Measurements from ENCODE around the gene TMTC1. TPM values are rescaled to one million over a fixed set of nuclear protein-coding genes. Genes with fewer than 3 reads are reported as not detected.

Gene TMTC1
- total and polyA plus RNA-seq, 4 experiments from 2014 or later, result not detected

GRCh38 chr12:29732191-29732590 lies 51.6 kb downstream of the TMTC1 start:
- Mint-ChIP-seq H3K27me3 (no peaks in the 10 kb centered on the region), H3K9me3 (peaks cover 0 to 2% (median 0%) of the 10 kb centered on the region in 8 donors), H3K4me3 (no peak overlapping the region), H3K36me3 (no peaks in the 10 kb centered on the region), H3K4me1 (no peaks in the 10 kb centered on the region), H3K27ac (no peak overlapping the region)
- Histone ChIP-seq H3K4me3 (ENCODE audit: low read length in 2 of 2) (no peak overlapping the region), H3K27me3 (ENCODE audit: insufficient read depth, low read length) (no peaks in the 10 kb centered on the region), H3K9me3 (ENCODE audit: control insufficient read depth in 1 of 2, low read length in 2 of 2) (no peaks in the 10 kb centered on the region), H3K27ac (ENCODE audit: low read depth, low read length) (no peak overlapping the region), H3K36me3 (ENCODE audit: insufficient read depth, low read length) (no peaks in the 10 kb centered on the region), H3K4me1 (ENCODE audit: insufficient read depth, low read length) (no peaks in the 10 kb centered on the region)
- no peak for DNase-seq
- intact Hi-C loops (cut with micrococcal nuclease), result no loop called here
- ChIA-PET CTCF (ENCODE audit: partially characterized antibody) (no interaction called here), POLR2A (ENCODE audit: partially characterized antibody) (no interaction called here)

GRCh38 chr12:29731591-29731990 lies 52.2 kb downstream of the TMTC1 start:
- H3K4me3 Mint-ChIP-seq, result no peak overlapping the region
- Histone ChIP-seq H3K9me3 (ENCODE audit: control insufficient read depth in 1 of 2, low read length in 2 of 2) (no peaks in the 10 kb centered on the region), H3K27ac (ENCODE audit: low read depth, low read length) (no peak overlapping the region), H3K4me3 (ENCODE audit: low read length in 2 of 2) (no peak overlapping the region), H3K4me1 (ENCODE audit: insufficient read depth, low read length) (no peaks in the 10 kb centered on the region), H3K27me3 (ENCODE audit: insufficient read depth, low read length) (no peaks in the 10 kb centered on the region), H3K36me3 (ENCODE audit: insufficient read depth, low read length) (no peaks in the 10 kb centered on the region)
- H3K4me1 Mint-ChIP-seq, result no peaks in the 10 kb centered on the region
- CTCF ChIA-PET (ENCODE audit: partially characterized antibody), result no interaction called here
- no peak for DNase-seq
- H3K27ac Mint-ChIP-seq, result no peak overlapping the region
- H3K9me3 Mint-ChIP-seq, result peaks cover 0 to 2% (median 0%) of the 10 kb centered on the region in 8 donors
- intact Hi-C loops (cut with micrococcal nuclease), result no loop called here
- H3K36me3 Mint-ChIP-seq, result no peaks in the 10 kb centered on the region
- no peaks in the 10 kb centered on the region for H3K27me3 Mint-ChIP-seq
- POLR2A ChIA-PET (ENCODE audit: partially characterized antibody), result no interaction called here

GRCh38 chr12:29730481-29730880 lies 53.3 kb downstream of the TMTC1 start:
- no peak for DNase-seq
- H3K36me3 Mint-ChIP-seq, result no peaks in the 10 kb centered on the region
- Histone ChIP-seq H3K36me3 (ENCODE audit: insufficient read depth, low read length) (no peaks in the 10 kb centered on the region), H3K27me3 (ENCODE audit: insufficient read depth, low read length) (no peaks in the 10 kb centered on the region), H3K27ac (ENCODE audit: low read depth, low read length) (no peak overlapping the region), H3K4me3 (ENCODE audit: low read length in 2 of 2) (no peak overlapping the region), H3K4me1 (ENCODE audit: insufficient read depth, low read length) (no peaks in the 10 kb centered on the region), H3K9me3 (ENCODE audit: control insufficient read depth in 1 of 2, low read length in 2 of 2) (no peaks in the 10 kb centered on the region)
- H3K4me1 Mint-ChIP-seq, result no peaks in the 10 kb centered on the region
- H3K9me3 Mint-ChIP-seq, result peaks cover 0 to 2% (median 0%) of the 10 kb centered on the region in 8 donors
- intact Hi-C loops (cut with micrococcal nuclease), result no loop called here
- no peak overlapping the region for H3K27ac Mint-ChIP-seq
- H3K4me3 Mint-ChIP-seq, result no peak overlapping the region
- H3K27me3 Mint-ChIP-seq, result no peaks in the 10 kb centered on the region
- ChIA-PET POLR2A (ENCODE audit: partially characterized antibody) (no interaction called here), CTCF (ENCODE audit: partially characterized antibody) (no interaction called here)

- Histone ChIP-seq H3K36me3 (ENCODE audit: insufficient read depth, low read length) (no peaks in the 10 kb centered on the region), H3K9me3 (ENCODE audit: control insufficient read depth in 1 of 2, low read length in 2 of 2) (no peaks in the 10 kb centered on the region), H3K4me1 (ENCODE audit: insufficient read depth, low read length) (no peaks in the 10 kb centered on the region), H3K4me3 (ENCODE audit: low read length in 2 of 2) (no peak overlapping the region), H3K27ac (ENCODE audit: low read depth, low read length) (no peak overlapping the region), H3K27me3 (ENCODE audit: insufficient read depth, low read length) (no peaks in the 10 kb centered on the region)
- H3K27ac Mint-ChIP-seq, result no peak overlapping the region
- no peaks in the 10 kb centered on the region for H3K9me3 Mint-ChIP-seq
- ChIA-PET CTCF (ENCODE audit: partially characterized antibody) (no interaction called here), POLR2A (ENCODE audit: partially characterized antibody) (no interaction called here)
- no peak for DNase-seq
- no peaks in the 10 kb centered on the region for H3K36me3 Mint-ChIP-seq
- no peaks in the 10 kb centered on the region for H3K4me1 Mint-ChIP-seq
- intact Hi-C loops (cut with micrococcal nuclease), result no loop called here
- H3K27me3 Mint-ChIP-seq, result no peaks in the 10 kb centered on the region
- no peak overlapping the region for H3K4me3 Mint-ChIP-seq
These were observed 55.7 kb downstream of the TMTC1 start for GRCh38 chr12:29728030-29728429.

GRCh38 chr12:29726741-29727348 lies 56.9 kb downstream of the TMTC1 start:
- no peaks in the 10 kb centered on the region for H3K36me3 ChIP-seq (ENCODE audit: insufficient read depth, low read length)
- Mint-ChIP-seq H3K27ac (no peak overlapping the region), H3K36me3 (no peaks in the 10 kb centered on the region), H3K27me3 (no peaks in the 10 kb centered on the region), H3K4me3 (no peak overlapping the region), H3K4me1 (no peaks in the 10 kb centered on the region), H3K9me3 (no peaks in the 10 kb centered on the region)
- no peak for DNase-seq
- H3K4me1 ChIP-seq (ENCODE audit: insufficient read depth, low read length), result no peaks in the 10 kb centered on the region
- H3K27me3 ChIP-seq (ENCODE audit: insufficient read depth, low read length), result no peaks in the 10 kb centered on the region
- H3K27ac ChIP-seq (ENCODE audit: low read depth, low read length), result no peak overlapping the region
- intact Hi-C loops (cut with micrococcal nuclease), result no loop called here
- no peaks in the 10 kb centered on the region for H3K9me3 ChIP-seq (ENCODE audit: control insufficient read depth in 1 of 2, low read length in 2 of 2)
- H3K4me3 ChIP-seq (ENCODE audit: low read length in 2 of 2), result no peak overlapping the region
- ChIA-PET CTCF (ENCODE audit: partially characterized antibody) (no interaction called here), POLR2A (ENCODE audit: partially characterized antibody) (no interaction called here)

- no peak overlapping the region for H3K27ac Mint-ChIP-seq
- Histone ChIP-seq H3K36me3 (ENCODE audit: insufficient read depth, low read length) (no peaks in the 10 kb centered on the region), H3K4me3 (ENCODE audit: low read length in 2 of 2) (no peak overlapping the region), H3K9me3 (ENCODE audit: control insufficient read depth in 1 of 2, low read length in 2 of 2) (no peaks in the 10 kb centered on the region), H3K27ac (ENCODE audit: low read depth, low read length) (no peak overlapping the region), H3K4me1 (ENCODE audit: insufficient read depth, low read length) (no peaks in the 10 kb centered on the region), H3K27me3 (ENCODE audit: insufficient read depth, low read length) (no peaks in the 10 kb centered on the region)
- H3K4me3 Mint-ChIP-seq, result no peak overlapping the region
- ChIA-PET POLR2A (ENCODE audit: partially characterized antibody) (no interaction called here), CTCF (ENCODE audit: partially characterized antibody) (no interaction called here)
- no peaks in the 10 kb centered on the region for H3K27me3 Mint-ChIP-seq
- H3K4me1 Mint-ChIP-seq, result no peaks in the 10 kb centered on the region
- H3K36me3 Mint-ChIP-seq, result no peaks in the 10 kb centered on the region
- intact Hi-C loops (cut with micrococcal nuclease), result no loop called here
- DNase-seq, result no peak
- H3K9me3 Mint-ChIP-seq, result no peaks in the 10 kb centered on the region
These were observed 57.4 kb downstream of the TMTC1 start for GRCh38 chr12:29726321-29726692.

- Histone ChIP-seq H3K27ac (ENCODE audit: low read depth, low read length) (no peak overlapping the region), H3K4me1 (ENCODE audit: insufficient read depth, low read length) (no peaks in the 10 kb centered on the region), H3K27me3 (ENCODE audit: insufficient read depth, low read length) (no peaks in the 10 kb centered on the region), H3K9me3 (ENCODE audit: control insufficient read depth in 1 of 2, low read length in 2 of 2) (no peaks in the 10 kb centered on the region), H3K36me3 (ENCODE audit: insufficient read depth, low read length) (no peaks in the 10 kb centered on the region), H3K4me3 (ENCODE audit: low read length in 2 of 2) (no peak overlapping the region)
- no peak overlapping the region for H3K4me3 Mint-ChIP-seq
- ChIA-PET CTCF (ENCODE audit: partially characterized antibody) (no interaction called here), POLR2A (ENCODE audit: partially characterized antibody) (no interaction called here)
- intact Hi-C loops (cut with micrococcal nuclease), result no loop called here
- no peak overlapping the region for H3K27ac Mint-ChIP-seq
- H3K36me3 Mint-ChIP-seq, result no peaks in the 10 kb centered on the region
- no peaks in the 10 kb centered on the region for H3K4me1 Mint-ChIP-seq
- no peak for DNase-seq
- H3K27me3 Mint-ChIP-seq, result no peaks in the 10 kb centered on the region
- no peaks in the 10 kb centered on the region for H3K9me3 Mint-ChIP-seq
These were observed 58.0 kb downstream of the TMTC1 start for GRCh38 chr12:29725587-29726320.
